ENCODE results near the gene SPATC1L.

The SPATC1L gene

GRCh38 chr21:46168659-46169386 lies 15.4 kb downstream of the SPATC1L start:
- H3K4me1 ChIP-seq, result no peaks in the 10 kb centered on the region
- H3K9me3 ChIP-seq (ENCODE audit: control insufficient read depth, low read length), result no peaks in the 10 kb centered on the region
- H3K27ac ChIP-seq, result no peak overlapping the region
- no peaks in the 10 kb centered on the region for H3K79me2 ChIP-seq
- no peak overlapping the region for H3K4me2 ChIP-seq (ENCODE audit: low read length)
- no peak for TF ChIP-seq CTCF (IDR thresholded peaks at IDR 0.05)
- no peak overlapping the region for H3K4me3 ChIP-seq (ENCODE audit: low read depth, low read length)
- no peaks in the 10 kb centered on the region for H3K36me3 ChIP-seq (ENCODE audit: control insufficient read depth, insufficient read depth, low read length)
- no peak overlapping the region for H2AFZ ChIP-seq
- H3K27me3 ChIP-seq (ENCODE audit: control insufficient read depth, insufficient read depth, low read length), result no peaks in the 10 kb centered on the region
- H3K9ac ChIP-seq, result no peak overlapping the region

GRCh38 chr21:46168238-46168637 lies 16.0 kb downstream of the SPATC1L start:
- H3K79me2 ChIP-seq, result no peaks in the 10 kb centered on the region
- H3K4me1 ChIP-seq, result no peaks in the 10 kb centered on the region
- no peaks in the 10 kb centered on the region for H3K9me3 ChIP-seq (ENCODE audit: control insufficient read depth, low read length)
- H2AFZ ChIP-seq, result no peak overlapping the region
- H3K27ac ChIP-seq, result no peak overlapping the region
- H3K4me3 ChIP-seq (ENCODE audit: low read depth, low read length), result no peak overlapping the region
- H3K36me3 ChIP-seq (ENCODE audit: control insufficient read depth, insufficient read depth, low read length), result no peaks in the 10 kb centered on the region
- H3K4me2 ChIP-seq (ENCODE audit: low read length), result no peak overlapping the region
- no peak overlapping the region for H3K9ac ChIP-seq
- TF ChIP-seq CTCF (IDR thresholded peaks at IDR 0.05), result no peak
- H3K27me3 ChIP-seq (ENCODE audit: control insufficient read depth, insufficient read depth, low read length), result no peaks in the 10 kb centered on the region

GRCh38 chr21:46165098-46165497 lies 19.2 kb downstream of the SPATC1L start:
- no peaks in the 10 kb centered on the region for H3K27me3 ChIP-seq (ENCODE audit: control insufficient read depth, insufficient read depth, low read length)
- no peaks in the 10 kb centered on the region for H3K4me1 ChIP-seq
- no peaks in the 10 kb centered on the region for H3K36me3 ChIP-seq (ENCODE audit: control insufficient read depth, insufficient read depth, low read length)
- no peak for TF ChIP-seq CTCF (IDR thresholded peaks at IDR 0.05)
- H3K79me2 ChIP-seq, result no peaks in the 10 kb centered on the region
- no peak overlapping the region for H3K27ac ChIP-seq
- no peak overlapping the region for H2AFZ ChIP-seq
- H3K9ac ChIP-seq, result no peak overlapping the region
- no peak overlapping the region for H3K4me2 ChIP-seq (ENCODE audit: low read length)
- H3K9me3 ChIP-seq (ENCODE audit: control insufficient read depth, low read length), result no peaks in the 10 kb centered on the region
- H3K4me3 ChIP-seq (ENCODE audit: low read depth, low read length), result no peak overlapping the region

- Histone ChIP-seq H3K79me2 (no peaks in the 10 kb centered on the region), H3K36me3 (ENCODE audit: control insufficient read depth, insufficient read depth, low read length) (no peaks in the 10 kb centered on the region), H3K27me3 (ENCODE audit: control insufficient read depth, insufficient read depth, low read length) (no peaks in the 10 kb centered on the region), H3K27ac (no peak overlapping the region), H3K4me1 (no peaks in the 10 kb centered on the region), H3K4me2 (ENCODE audit: low read length) (no peak overlapping the region), H3K4me3 (ENCODE audit: low read depth, low read length) (no peak overlapping the region), H3K9me3 (ENCODE audit: control insufficient read depth, low read length) (no peaks in the 10 kb centered on the region), H2AFZ (no peak overlapping the region), H3K9ac (no peak overlapping the region)
- no peak for TF ChIP-seq CTCF (IDR thresholded peaks at IDR 0.05)
These were observed 20.9 kb downstream of the SPATC1L start for GRCh38 chr21:46163380-46163779.
